Effector CD8-positive, alpha-beta T cell (primary cell): ENCODE measurements around the gene SACM1L.
"Not testable (repeated sequence)": the region's sequence is repeated elsewhere in the genome, so short reads cannot be mapped to it uniquely, and the experiment has no call there.

Experiments
- DNase-seq: peaks from one replicate; lab custom pipeline; 2025; lab: John Stamatoyannopoulos, UW

The SACM1L gene

GRCh38 chr3:45693941-45694521 is 4.8 kb downstream of the SACM1L start:
- no peak for DNase-seq

- DNase-seq = not testable (repeated sequence)
Observed at GRCh38 chr3:45695166-45695565, 6.0 kb downstream of the SACM1L start.

- no peak for DNase-seq
Observed at GRCh38 chr3:45700570-45701073, 11.4 kb downstream of the SACM1L start.

GRCh38 chr3:45701172-45701867 is 12.1 kb downstream of the SACM1L start:
- no peak for DNase-seq

- DNase-seq = no peak
Observed at GRCh38 chr3:45704301-45704943, 15.2 kb downstream of the SACM1L start.

GRCh38 chr3:45705839-45706808 is 16.9 kb downstream of the SACM1L start:
- DNase-seq = no peak

GRCh38 chr3:45711931-45712330 is 22.7 kb downstream of the SACM1L start:
- DNase-seq = no peak

- DNase-seq = no peak
Observed at GRCh38 chr3:45712434-45713110, 23.4 kb downstream of the SACM1L start.

- no peak for DNase-seq
Observed at GRCh38 chr3:45715945-45716344, 26.7 kb downstream of the SACM1L start.

GRCh38 chr3:45716790-45717336 is 27.7 kb downstream of the SACM1L start:
- DNase-seq = no peak

- DNase-seq = no peak
Observed at GRCh38 chr3:45719655-45720487, 30.7 kb downstream of the SACM1L start.

GRCh38 chr3:45724911-45725310 is 35.7 kb downstream of the SACM1L start:
- DNase-seq = no peak

GRCh38 chr3:45729614-45730013 is 40.4 kb downstream of the SACM1L start:
- no peak for DNase-seq

- DNase-seq = no peak
Observed at GRCh38 chr3:45730409-45731154, 41.4 kb downstream of the SACM1L start.

GRCh38 chr3:45736707-45737106 is 47.5 kb downstream of the SACM1L start:
- DNase-seq = no peak

GRCh38 chr3:45737234-45737633 is 48.0 kb downstream of the SACM1L start:
- DNase-seq = no peak

- no peak for DNase-seq
Observed at GRCh38 chr3:45739991-45740390, 50.8 kb downstream of the SACM1L start.

GRCh38 chr3:45741247-45741646 is 52.1 kb downstream of the SACM1L start:
- no peak for DNase-seq

- DNase-seq = no peak
Observed at GRCh38 chr3:45741742-45742460, 52.7 kb downstream of the SACM1L start.
